Stimulated activated CD4-positive, alpha-beta T cell treated with anti-CD3 and anti-CD28 coated beads, Interleukin-4, amount 100 ng/mL, for 48 hours (primary cell): Measurements from ENCODE around the gene CRYGN.

Experiments
- DNase-seq, 2 donors: peaks; one replicate each; pipeline ENCODE4 v3.0.0-alpha.2; 2020; ENCODE audit warnings: low read depth in 2 of 2

CRYGN gene

DNA sequence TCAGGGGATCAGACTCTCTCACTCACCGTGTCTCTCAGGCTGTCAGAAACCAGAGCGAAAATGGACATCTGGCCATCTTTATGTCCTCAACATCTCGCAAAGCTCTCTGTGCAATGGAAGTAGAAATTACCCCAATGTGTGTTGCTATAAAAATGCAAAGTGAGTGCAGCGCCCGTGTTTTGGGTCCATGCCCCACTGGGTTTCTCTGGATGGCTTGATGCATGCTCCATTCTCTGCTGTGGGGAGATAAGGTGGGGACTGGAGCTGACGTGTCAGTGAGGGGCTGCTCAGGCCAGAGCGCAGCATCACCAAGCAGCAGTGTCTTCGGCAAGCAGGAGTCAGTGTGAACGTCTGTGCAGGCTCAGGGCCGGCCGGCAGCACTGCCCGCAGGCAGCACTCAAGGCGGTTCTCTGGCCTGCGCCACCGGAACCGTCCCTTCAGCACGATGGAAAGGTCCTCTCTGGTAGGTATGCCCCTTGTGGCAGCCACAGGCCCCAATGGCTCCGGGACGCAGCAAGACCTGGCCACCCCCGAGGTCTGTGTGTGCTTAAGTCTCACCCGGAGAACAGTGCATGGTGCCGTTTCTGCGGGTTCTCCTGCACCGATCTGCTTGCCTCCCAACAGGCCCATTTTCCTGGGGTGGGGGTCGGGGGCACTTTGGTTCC, 60.3 kb downstream of the CRYGN start:
- DNase-seq: no peak

- DNase-seq: no peak
Measured at GRCh38 chr7:151379193-151379520, 60.8 kb downstream of the CRYGN start.
